Urinary bladder (tissue), 4 donors: ENCODE data around the gene WWC1. TPM values are rescaled to one million over a fixed set of nuclear protein-coding genes. Genes with fewer than 3 reads are reported as not detected.

ENCODE experiments used
- DNase-seq: peaks from one replicate; pipeline ENCODE4 v3.0.0-alpha.2; 2015; ENCODE audit errors: extremely low spot score
- H3K27ac ChIP-seq: one replicate; pipeline ENCODE4 v1.5.1; 2013; ENCODE audit warnings: low read depth, mild to moderate bottlenecking, moderate library complexity
- H3K36me3 ChIP-seq: one replicate; pipeline ENCODE4 v1.6.1; 2013; ENCODE audit warnings: mild to moderate bottlenecking, moderate library complexity; ENCODE audit not compliant: insufficient read depth
- H3K4me1 ChIP-seq: one replicate; pipeline ENCODE4 v1.6.1; 2013; ENCODE audit warnings: mild to moderate bottlenecking, moderate library complexity; ENCODE audit not compliant: insufficient read depth
- H3K4me3 ChIP-seq: one replicate; pipeline ENCODE4 v1.5.1; 2013; ENCODE audit warnings: low read depth, low read length
- WGBS: extraction: QIAGEN DNeasy Blood & Tissue Kit; methylation state at CpG from one replicate; pipeline ENCODE4 v1.1.7; 2013; 5-methylcytosine and 5-hydroxymethylcytosine counted together
- polyA plus RNA-seq: library from polyadenylated mRNA; stranded (reverse); fragments of 200-250 nt; gene quantifications from one replicate; pipeline ENCODE4 v1.2.3, GENCODE V29; 2013
- total RNA-seq: library from RNA; depleted of rRNA; stranded (reverse); fragments of >200 nt; gene quantifications from one replicate; pipeline ENCODE4 v1.2.3, GENCODE V29; 2014
- donor health status: healthy with polysubstance abuse.
- donor health status: healthy.

The WWC1 gene
- total and polyA plus RNA-seq, 2 donors = 2.1 to 7.1 TPM

DNA sequence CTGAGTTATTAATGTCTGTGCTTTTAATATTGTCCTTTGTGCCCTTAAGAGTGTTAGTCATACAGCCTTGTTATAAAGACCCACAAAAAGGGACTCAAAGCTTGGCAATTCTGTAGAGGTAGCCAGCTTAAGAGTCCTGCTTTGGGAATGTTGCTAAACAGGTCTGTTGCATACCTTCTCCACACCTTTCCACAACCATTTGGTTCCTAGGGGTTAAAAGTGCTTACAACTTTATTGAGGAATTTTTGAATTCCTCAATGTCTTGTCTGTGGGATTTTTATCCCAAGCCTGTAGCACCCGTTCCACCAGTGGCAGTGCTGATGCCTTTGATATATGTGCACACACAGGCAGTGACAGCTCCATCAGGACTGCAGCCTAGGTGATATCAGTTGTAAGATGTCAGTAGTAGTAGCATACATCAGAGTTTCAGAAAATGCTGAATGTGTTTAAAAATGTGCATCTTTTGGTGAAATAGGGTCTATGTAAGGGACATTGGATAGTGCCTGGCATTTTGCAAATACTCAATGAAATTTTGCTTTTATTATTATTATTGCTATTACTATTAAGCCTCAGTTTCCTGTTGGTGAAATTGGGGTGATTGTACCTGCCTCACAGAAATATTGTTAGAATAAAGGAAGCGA is 68.5 kb downstream of the WWC1 start:
- no peaks in the 10 kb centered on the region for H3K36me3 ChIP-seq
- no peak overlapping the region for H3K4me3 ChIP-seq
- H3K27ac ChIP-seq = no peak overlapping the region
- DNase-seq = no peak
- no peaks in the 10 kb centered on the region for H3K4me1 ChIP-seq
- WGBS = 66% methylated on average over 2 of the region's 2 CpGs

DNA sequence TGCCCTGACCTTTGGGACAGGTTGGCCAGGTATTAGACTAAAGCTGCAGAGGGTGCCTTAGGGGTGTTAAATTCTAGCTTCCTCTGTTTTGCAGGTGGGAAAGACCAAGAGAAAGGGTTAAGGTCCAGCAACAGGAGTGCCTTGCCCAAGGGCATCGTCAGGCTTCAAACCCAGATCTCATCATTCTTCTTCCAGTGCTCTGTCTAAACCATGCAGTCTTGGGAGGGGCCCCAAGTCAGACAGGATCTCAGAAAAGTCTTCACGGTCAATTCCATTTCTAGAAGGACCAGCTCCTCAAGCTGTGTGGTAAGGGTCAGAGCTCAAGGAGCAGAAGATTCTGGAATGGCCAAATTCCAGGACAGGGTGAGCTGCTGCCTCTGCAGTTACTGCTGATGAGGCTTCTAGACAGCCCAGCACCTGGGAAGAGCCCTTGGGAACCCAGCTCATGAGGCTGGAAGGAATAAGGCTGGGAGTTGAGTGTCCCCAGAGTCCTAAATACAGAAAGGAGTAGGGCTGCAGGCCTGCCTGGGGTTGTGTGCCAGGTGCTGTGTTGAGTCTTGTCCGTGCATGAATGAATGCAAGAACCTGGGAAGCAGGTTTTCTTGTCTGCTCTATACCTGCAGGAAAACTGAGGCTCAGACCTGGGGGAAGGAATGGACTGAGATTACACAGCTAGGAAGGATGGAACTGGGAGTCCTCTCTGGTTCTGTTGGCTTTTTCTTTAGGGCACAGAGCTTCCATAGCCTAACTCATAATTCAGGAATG is 69.3 kb downstream of the WWC1 start:
- H3K27ac ChIP-seq = no peak overlapping the region
- H3K4me3 ChIP-seq = no peak overlapping the region
- H3K36me3 ChIP-seq = no peaks in the 10 kb centered on the region
- no peaks in the 10 kb centered on the region for H3K4me1 ChIP-seq
- DNase-seq = no peak
- WGBS = 83% methylated on average over 3 of the region's 3 CpGs

DNA sequence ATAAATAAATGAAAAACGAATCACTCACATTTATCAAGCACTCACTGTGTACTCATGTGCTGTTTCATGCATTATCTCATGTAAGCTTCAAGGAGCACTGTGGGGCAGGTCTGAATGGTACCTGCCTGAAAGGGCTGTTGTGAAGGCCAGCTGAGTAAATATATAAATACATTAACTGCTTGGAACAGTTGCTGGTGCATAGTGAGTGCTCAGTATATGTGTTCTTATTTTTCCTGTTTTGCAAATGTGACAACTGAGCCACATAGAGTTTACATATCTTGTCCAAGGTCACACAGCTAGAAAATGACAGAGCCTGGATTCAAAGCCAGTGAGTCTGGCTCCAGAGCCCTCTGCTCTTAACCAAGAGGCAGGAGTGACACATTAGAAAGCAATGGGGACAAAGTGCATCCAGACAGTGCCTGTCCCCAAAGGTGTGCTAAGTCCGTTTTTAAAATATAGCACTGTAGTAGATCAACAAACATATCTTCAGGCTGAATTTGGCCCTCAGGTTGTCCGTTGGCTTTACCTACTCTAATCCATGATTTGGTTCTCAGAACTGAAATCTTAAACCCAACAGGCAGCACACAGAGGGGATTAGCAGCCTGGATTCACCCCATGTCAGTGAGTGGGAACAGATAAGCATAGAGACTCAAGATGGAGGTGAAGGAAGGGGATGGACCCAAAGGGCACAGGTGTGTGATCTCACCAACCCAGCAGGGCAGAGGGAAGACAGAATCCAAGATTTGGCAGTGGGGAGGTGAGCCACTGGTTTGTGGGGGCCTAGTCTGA is 70.8 kb downstream of the WWC1 start:
- Histone ChIP-seq H3K4me1 (no peaks in the 10 kb centered on the region), H3K36me3 (no peaks in the 10 kb centered on the region), H3K27ac (no peak overlapping the region), H3K4me3 (no peak overlapping the region)
- no peak for DNase-seq
- WGBS = 72% methylated on average over 3 of the region's 3 CpGs

DNA sequence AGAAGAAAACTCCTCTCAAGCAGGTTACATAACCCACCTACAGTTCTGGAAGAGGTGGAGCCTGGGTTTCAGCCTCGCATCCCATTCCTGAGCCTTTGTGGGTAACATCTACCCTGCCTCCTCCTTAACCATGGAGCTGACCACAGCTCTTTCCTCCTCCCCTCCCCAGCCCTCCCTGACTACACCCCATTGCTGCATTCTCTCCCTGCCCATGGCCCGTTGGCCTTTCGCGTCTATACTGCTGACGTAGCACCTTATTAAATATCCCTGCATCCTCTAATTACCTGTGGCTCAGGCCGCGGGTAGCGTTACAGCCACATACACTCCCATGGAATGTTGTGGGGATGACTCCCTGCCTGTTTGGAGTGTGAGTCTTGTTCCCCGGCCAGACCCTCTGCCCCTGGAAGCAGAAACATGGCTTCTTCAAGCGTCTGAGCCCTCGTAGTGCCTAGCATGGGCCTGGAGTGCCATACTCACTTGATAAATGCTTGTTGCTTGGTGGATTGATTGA is 72.8 kb downstream of the WWC1 start:
- no peak for DNase-seq
- Histone ChIP-seq H3K4me3 (no peak overlapping the region), H3K27ac (no peak overlapping the region), H3K4me1 (no peaks in the 10 kb centered on the region), H3K36me3 (no peaks in the 10 kb centered on the region)
- 75% methylated on average over 11 of the region's 11 CpGs for WGBS

DNA sequence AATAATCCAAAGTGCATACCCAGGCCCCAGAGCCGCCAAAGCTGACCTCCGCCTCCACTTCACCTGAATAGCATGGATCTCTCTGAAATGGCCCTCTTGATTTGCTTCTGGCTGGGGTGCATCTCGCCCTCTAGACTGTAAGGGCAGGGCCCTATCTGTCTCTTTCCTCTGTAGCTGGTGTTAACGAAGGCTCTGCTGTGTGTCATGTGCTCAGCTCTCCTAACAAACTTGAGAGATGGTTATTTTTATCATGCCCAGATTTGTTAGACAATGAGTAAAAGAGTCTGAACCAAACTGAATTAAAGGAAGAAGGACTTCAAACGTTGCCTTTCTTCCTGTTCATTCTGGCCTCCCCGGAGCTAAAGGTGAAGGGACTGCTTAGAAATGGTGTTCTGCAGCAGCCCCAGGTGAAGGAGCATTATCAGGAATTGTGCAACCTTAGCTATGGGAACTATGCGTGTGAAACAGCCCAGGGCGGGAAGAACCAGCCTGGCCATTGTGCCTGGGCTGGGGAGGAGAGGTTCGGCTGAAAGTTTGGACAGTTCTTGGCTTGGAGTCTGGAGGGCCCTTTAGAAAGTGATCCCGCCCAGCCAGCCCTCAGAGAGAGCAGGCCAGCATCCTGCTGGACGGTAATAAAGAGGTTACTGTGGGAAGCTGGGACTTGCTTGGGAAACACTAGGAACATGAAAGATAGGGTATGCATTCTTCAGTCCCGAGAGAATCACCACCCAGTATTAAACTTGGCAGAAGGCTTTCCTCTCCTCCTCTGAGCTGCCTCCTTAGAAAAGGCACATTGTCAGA is 73.5 kb downstream of the WWC1 start:
- WGBS = 49% methylated on average over 12 of the region's 12 CpGs
- Histone ChIP-seq H3K27ac (no peak overlapping the region), H3K36me3 (no peaks in the 10 kb centered on the region), H3K4me1 (no peaks in the 10 kb centered on the region), H3K4me3 (no peak overlapping the region)
- no peak for DNase-seq

DNA sequence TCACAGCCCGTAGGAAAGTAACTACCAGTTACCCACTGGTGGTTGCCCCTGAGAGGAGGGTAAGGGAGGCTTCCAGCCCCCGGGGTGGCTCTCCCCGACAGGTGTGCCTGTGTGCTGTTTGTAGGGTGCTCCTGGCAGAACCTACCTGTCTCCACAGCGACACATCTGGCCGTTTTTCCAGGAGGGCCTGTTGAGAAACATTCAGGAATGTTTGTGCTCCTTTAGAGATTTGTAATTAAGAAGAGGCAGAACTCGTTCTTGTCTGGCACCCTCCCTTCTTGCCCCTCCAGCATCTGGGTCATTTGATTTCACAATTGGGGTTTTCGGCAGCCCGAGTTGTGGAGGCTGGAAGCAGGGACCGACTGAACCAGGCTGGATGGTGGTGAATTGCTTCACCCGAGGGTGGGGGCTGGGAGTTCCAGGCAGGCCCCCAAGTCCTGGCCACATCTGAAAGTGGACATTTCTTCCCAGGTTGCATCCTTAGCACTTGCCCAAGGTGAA is 74.2 kb downstream of the WWC1 start:
- Histone ChIP-seq H3K4me1 (no peaks in the 10 kb centered on the region), H3K4me3 (no peak overlapping the region), H3K27ac (no peak overlapping the region), H3K36me3 (no peaks in the 10 kb centered on the region)
- DNase-seq = peak; percentile 21
- 41% methylated on average over 10 of the region's 10 CpGs for WGBS

DNA sequence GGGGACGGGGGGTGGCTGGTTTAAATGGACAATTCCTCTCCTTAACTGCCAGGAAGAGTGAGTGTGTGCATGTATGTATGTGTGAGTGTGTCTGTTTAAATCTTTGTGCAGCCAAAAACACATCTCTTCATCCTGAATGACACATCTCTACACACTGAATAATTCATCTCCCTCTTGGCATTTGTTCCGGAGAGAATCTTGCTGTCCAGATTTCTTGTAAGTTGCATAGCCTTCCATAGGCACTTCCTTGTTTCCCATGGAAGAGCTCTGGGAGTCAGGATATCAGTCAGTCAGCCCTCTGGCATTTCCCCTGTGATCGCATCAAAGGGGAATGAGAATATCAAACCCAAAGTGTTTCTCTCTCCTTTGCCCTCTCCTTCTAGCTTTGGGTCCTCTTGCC is 74.7 kb downstream of the WWC1 start:
- Histone ChIP-seq H3K27ac (no peak overlapping the region), H3K4me3 (no peak overlapping the region), H3K36me3 (no peaks in the 10 kb centered on the region), H3K4me1 (no peaks in the 10 kb centered on the region)
- WGBS = 70% methylated on average over 3 of the region's 3 CpGs
- DNase-seq = no peak

DNA sequence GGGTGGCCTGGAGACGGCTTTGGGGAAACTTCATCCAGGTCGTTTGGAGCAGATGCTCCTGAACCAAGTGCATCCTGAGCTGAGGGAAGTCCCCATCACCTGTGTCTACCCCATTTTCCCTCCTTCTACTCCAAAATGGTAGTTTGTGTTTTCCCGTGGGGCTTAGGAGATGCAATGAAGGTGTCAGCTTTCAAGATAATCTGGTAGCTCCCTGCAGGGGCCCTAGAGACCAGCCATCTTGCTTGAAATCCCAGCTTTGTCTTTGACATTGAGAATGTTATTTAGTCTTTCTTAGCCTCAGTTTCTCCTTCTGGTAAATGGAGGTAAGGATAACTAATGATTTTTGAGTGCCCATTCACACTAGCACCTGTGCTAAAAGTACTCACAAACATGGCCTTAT is 77.4 kb downstream of the WWC1 start:
- H3K4me3 ChIP-seq = no peak overlapping the region
- WGBS = 64% methylated on average over 3 of the region's 3 CpGs
- DNase-seq = no peak
- H3K27ac ChIP-seq = no peak overlapping the region
- H3K4me1 ChIP-seq = no peaks in the 10 kb centered on the region
- no peaks in the 10 kb centered on the region for H3K36me3 ChIP-seq

DNA sequence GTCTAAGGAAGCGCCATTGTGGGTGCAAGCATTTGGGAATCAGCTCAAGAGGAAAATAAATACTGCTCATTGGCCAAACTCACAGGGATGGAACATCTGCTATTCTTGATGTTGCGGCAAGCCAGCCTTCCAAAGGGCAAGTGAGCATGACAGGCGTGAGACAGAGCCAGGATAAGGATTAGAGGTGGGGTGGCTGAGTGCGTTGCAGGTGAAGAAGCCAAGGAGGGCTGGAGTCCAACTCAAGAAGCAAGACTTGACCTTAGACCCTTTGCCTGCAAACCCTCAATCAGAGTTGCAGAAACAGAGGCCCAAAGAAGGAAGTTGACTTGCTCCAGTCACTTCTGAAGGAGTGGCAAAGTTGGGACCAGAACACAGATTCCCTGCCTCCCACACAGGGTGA is 79.4 kb downstream of the WWC1 start:
- no peak overlapping the region for H3K27ac ChIP-seq
- no peak for DNase-seq

DNA sequence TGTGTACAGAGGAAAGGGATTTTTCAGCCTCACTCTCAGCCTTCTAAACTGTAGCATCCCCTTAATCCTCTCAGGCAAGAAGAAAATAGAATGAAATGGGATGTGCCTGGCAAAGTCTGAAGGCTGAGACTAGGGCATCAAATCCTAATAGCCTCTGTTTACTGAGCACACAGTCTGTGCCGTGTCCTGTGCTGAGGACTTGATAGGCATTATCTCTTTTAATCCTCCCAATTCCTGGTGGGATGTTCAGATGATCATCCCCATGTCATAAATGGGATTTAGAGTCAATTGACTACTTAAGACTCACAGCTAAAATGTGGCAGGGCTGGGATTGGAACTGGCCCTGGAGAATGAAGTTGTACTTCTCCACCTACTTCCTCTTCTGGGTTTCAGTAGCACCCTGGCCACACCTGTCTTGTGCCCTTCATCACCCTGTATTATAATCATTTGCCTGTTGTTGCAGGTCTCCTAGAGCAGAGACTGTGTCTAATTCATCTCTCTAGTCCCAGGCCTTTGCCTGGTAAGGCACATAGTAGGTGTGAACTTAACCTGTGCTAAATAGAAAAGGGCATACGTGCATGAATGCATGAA is 81.0 kb downstream of the WWC1 start:
- DNase-seq = no peak
- H3K27ac ChIP-seq = no peak overlapping the region
- H3K36me3 ChIP-seq = no peaks in the 10 kb centered on the region
- no peak overlapping the region for H3K4me3 ChIP-seq
- no peaks in the 10 kb centered on the region for H3K4me1 ChIP-seq
- WGBS = 63% methylated on average over 2 of the region's 2 CpGs

More for the DNA sequence above, 79.4 kb downstream of the WWC1 start:
- 85% methylated on average over 4 of the region's 4 CpGs for WGBS
- no peaks in the 10 kb centered on the region for H3K4me1 ChIP-seq
- no peak overlapping the region for H3K4me3 ChIP-seq
- H3K36me3 ChIP-seq = no peaks in the 10 kb centered on the region

DNA sequence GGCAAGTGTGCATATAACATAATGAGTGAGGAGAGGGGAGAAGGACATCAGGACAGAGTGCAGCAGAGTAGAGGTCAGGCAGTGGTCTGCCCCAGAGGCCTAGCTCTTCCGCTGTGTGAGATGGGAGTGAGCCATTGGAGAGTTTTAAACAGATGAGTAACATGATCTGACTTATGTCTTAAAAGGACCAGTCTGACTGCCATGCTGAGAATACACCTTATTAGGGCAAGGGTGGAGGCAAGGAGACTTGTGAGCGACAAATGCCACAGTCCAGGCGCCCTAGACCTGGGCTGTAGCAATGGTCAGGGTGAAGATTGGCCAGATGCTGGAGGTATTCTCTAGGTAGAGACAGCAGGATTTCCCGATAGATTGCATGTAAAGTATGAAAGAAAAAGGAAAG is 83.1 kb downstream of the WWC1 start:
- no peak overlapping the region for H3K4me3 ChIP-seq
- DNase-seq = no peak
- no peak overlapping the region for H3K27ac ChIP-seq
- no peaks in the 10 kb centered on the region for H3K36me3 ChIP-seq
- no peaks in the 10 kb centered on the region for H3K4me1 ChIP-seq
- WGBS = 91% methylated on average over 4 of the region's 4 CpGs

DNA sequence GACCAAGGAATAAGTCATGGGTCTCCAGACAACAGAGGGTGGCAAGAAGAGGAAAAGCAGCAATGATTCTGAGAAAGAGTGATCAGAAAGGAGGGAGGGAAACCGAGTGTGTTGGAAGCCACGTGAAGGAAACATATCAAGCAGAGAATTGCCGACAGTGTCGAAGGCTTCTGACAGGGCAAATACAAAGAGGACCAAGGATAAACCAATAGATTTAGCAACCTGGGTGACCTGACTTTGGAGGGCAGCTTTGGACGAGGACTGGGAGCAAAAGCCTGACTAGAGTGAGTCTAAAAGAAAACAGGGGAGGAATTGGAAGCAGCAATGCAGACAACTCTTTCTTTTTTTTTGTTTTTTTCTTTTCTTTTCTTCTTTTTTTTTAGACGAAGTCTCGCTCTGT is 83.8 kb downstream of the WWC1 start:
- Histone ChIP-seq H3K36me3 (no peaks in the 10 kb centered on the region), H3K4me3 (no peak overlapping the region), H3K27ac (no peak overlapping the region), H3K4me1 (no peaks in the 10 kb centered on the region)
- no peak for DNase-seq
- 81% methylated on average over 7 of the region's 7 CpGs for WGBS

DNA sequence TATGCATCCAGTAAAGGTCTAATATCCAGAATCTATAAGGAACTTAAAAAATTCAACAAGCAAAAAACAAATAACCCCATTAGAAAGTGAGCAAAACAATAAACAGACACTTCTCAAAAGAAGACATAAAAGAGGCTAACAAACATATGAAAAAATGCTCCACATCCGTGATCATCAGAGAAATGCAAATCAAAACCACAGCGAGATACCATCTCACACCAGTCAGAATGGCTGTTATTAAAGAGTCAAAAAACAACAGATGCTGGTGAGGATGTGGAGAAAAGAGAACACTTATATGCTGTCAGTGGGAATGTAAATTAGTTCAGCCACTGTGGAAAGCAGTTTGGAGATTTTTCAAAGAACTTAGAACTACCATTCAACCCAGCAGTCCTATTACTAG is 86.1 kb downstream of the WWC1 start:
- H3K4me3 ChIP-seq = no peak overlapping the region
- no peaks in the 10 kb centered on the region for H3K36me3 ChIP-seq
- no peak overlapping the region for H3K27ac ChIP-seq
- H3K4me1 ChIP-seq = no peaks in the 10 kb centered on the region
- no peak for DNase-seq
- WGBS = 84% methylated on average over 2 of the region's 2 CpGs
